HEK293 (cell line): ENCODE data around the gene FRMD5.

Experiments
- CTCF ChIP-seq: fragments of 450-650 bp; formaldehyde crosslinking; IDR thresholded peaks from 2 replicates; pipeline ENCODE4 v1.5.1; 2016; ENCODE audit warnings: missing biosample characterization, missing genetic modification characterization
- PATZ1 ChIP-seq: fragments of 450-650 bp; formaldehyde crosslinking; IDR thresholded peaks from 2 replicates; pipeline ENCODE4 v1.5.1; 2016; ENCODE audit warnings: missing biosample characterization, missing genetic modification characterization
- PBX3 ChIP-seq: sonication (generic); formaldehyde crosslinking; IDR thresholded peaks from 2 replicates; pipeline ENCODE4 v1.8.1; 2022; ENCODE audit warnings: mild to moderate bottlenecking, moderate library complexity, missing genetic modification reagents
- ZBTB20 ChIP-seq: fragments of 450-650 bp; formaldehyde crosslinking; IDR thresholded peaks from 2 replicates; pipeline ENCODE4 v1.5.1; 2016; ENCODE audit warnings: missing biosample characterization, missing genetic modification characterization
- ZBTB48 ChIP-seq: fragments of 450-650 bp; formaldehyde crosslinking; IDR thresholded peaks from 2 replicates; pipeline ENCODE4 v1.5.1; 2016; ENCODE audit warnings: missing biosample characterization, missing genetic modification characterization
- ZNF140 ChIP-seq: fragments of 450-650 bp; formaldehyde crosslinking; IDR thresholded peaks from 2 replicates; pipeline ENCODE4 v1.5.1; 2016; ENCODE audit warnings: missing biosample characterization, missing genetic modification characterization
- ZNF157 ChIP-seq: fragments of 450-650 bp; formaldehyde crosslinking; IDR thresholded peaks from 2 replicates; pipeline ENCODE4 v1.5.1; 2016; ENCODE audit warnings: missing biosample characterization, missing genetic modification characterization
- ZNF23 ChIP-seq: fragments of 450-650 bp; formaldehyde crosslinking; IDR thresholded peaks from 2 replicates; pipeline ENCODE4 v1.5.1; 2016; ENCODE audit warnings: missing biosample characterization, missing genetic modification characterization, borderline replicate concordance
- ZNF335 ChIP-seq: fragments of 450-650 bp; formaldehyde crosslinking; conservative IDR thresholded peaks from 2 replicates; pipeline ENCODE4 v1.5.1; 2016; ENCODE audit warnings: missing biosample characterization, missing genetic modification characterization
- ZNF398 ChIP-seq: fragments of 450-650 bp; formaldehyde crosslinking; IDR thresholded peaks from 2 replicates; pipeline ENCODE4 v1.5.1; 2017; ENCODE audit warnings: missing biosample characterization, missing genetic modification characterization
- ZNF426 ChIP-seq: fragments of 450-650 bp; formaldehyde crosslinking; IDR thresholded peaks from 2 replicates; pipeline ENCODE4 v1.5.1; 2017; ENCODE audit warnings: missing biosample characterization, missing genetic modification characterization, mild to moderate bottlenecking, inconsistent platforms, moderate library complexity
- ZNF561 ChIP-seq: fragments of 450-650 bp; IDR thresholded peaks from 2 replicates; pipeline ENCODE4 v1.5.1; 2018; ENCODE audit warnings: missing biosample characterization, missing genetic modification characterization, borderline replicate concordance
- ZSCAN5A ChIP-seq: fragments of 450-650 bp; formaldehyde crosslinking; IDR thresholded peaks from 2 replicates; pipeline ENCODE4 v1.5.1; 2016; ENCODE audit warnings: missing biosample characterization, missing genetic modification characterization

- TF ChIP-seq ZBTB20 (tag by site-specific recombination) (no peak), CTCF (tag by site-specific recombination) (no peak), ZNF426 (tag by site-specific recombination) (no peak), PBX3 (no peak), ZSCAN5A (tag by site-specific recombination) (no peak), ZNF157 (tag by site-specific recombination) (no peak), PATZ1 (tag by site-specific recombination) (no peak), ZNF335 (no peak), ZBTB48 (tag by site-specific recombination) (no peak), ZNF398 (tag by site-specific recombination) (no peak), ZNF23 (tag by site-specific recombination) (no peak), ZNF561 (tag by site-specific recombination) (no peak), ZNF140 (tag by site-specific recombination) (no peak)
Measured at GRCh38 chr15:43889042-43889441, 306.0 kb downstream of the FRMD5 start.
